ENCODE data around the gene AP2A1.

AP2A1 gene

GRCh38 chr19:49780861-49781260, 14.1 kb downstream of the AP2A1 start:
- no peak overlapping the region for H3K4me3 ChIP-seq (ENCODE audit: low read length)
- no peak for DNase-seq (ENCODE audit: low read depth)
- no peak for TF ChIP-seq CTCF (conservative IDR thresholded peaks at IDR 0.05; ENCODE audit: low read depth, low read length)

DNA sequence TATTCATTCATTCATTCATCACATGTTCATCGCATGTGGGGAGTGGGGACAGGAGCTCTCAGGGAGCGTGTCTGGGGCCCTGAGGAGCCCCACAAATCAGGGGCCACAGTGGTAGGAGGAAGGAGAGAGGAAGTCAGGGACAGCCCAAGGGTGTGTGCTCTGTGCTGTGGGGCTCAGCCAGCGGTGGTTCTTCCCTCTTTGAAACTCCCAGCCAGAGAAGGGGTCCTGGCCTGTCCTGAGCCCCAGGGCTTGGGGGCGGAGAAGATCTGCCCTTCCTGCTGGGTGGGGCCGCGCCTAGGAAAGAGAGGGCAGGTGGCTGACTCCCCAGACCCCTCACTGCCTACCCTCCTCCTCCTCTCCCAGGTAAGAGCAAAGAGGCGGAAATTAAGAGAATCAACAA, 14.6 kb downstream of the AP2A1 start:
- DNase-seq (ENCODE audit: low read depth), result no peak
- no peak for TF ChIP-seq CTCF (conservative IDR thresholded peaks at IDR 0.05; ENCODE audit: low read depth, low read length)
- no peak overlapping the region for H3K4me3 ChIP-seq (ENCODE audit: low read length)

GRCh38 chr19:49782515-49782914, 15.7 kb downstream of the AP2A1 start:
- no peak overlapping the region for H3K4me3 ChIP-seq (ENCODE audit: low read length)
- DNase-seq (ENCODE audit: low read depth), result no peak
- no peak for TF ChIP-seq CTCF (conservative IDR thresholded peaks at IDR 0.05; ENCODE audit: low read depth, low read length)

GRCh38 chr19:49786376-49786820, 19.6 kb downstream of the AP2A1 start:
- DNase-seq (ENCODE audit: low read depth), result peak; percentile 25
- no peak for TF ChIP-seq CTCF (conservative IDR thresholded peaks at IDR 0.05; ENCODE audit: low read depth, low read length)
- H3K4me3 ChIP-seq (ENCODE audit: low read length), result no peak overlapping the region

- no peak for DNase-seq (ENCODE audit: low read depth)
- TF ChIP-seq CTCF (conservative IDR thresholded peaks at IDR 0.05; ENCODE audit: low read depth, low read length), result no peak
- no peak overlapping the region for H3K4me3 ChIP-seq (ENCODE audit: low read length)
Measured at GRCh38 chr19:49787746-49788145, 20.9 kb downstream of the AP2A1 start.

GRCh38 chr19:49788857-49789256, 22.1 kb downstream of the AP2A1 start:
- no peak for DNase-seq (ENCODE audit: low read depth)

More at GRCh38 chr19:49788857-49789256, 22.1 kb downstream of the AP2A1 start:
- no peak for TF ChIP-seq CTCF (conservative IDR thresholded peaks at IDR 0.05; ENCODE audit: low read depth, low read length)
- no peak overlapping the region for H3K4me3 ChIP-seq (ENCODE audit: low read length)
